Mesothelial cell of epicardium (in vitro differentiated cells): ENCODE data around the gene DHRS3. TPM values are rescaled to one million over a fixed set of nuclear protein-coding genes. Genes with fewer than 3 reads are reported as not detected.
A peak's percentile ranks its signal among the peaks of the same experiment; 100 is the strongest.

Experiments
- DNase-seq, 2 experiments: peaks; one replicate each; pipeline ENCODE4 v3.0.0; 2021; ENCODE audit warnings: low spot score in 2 of 2; ENCODE audit not compliant: unreplicated experiment in 2 of 2
- H3K27ac Mint-ChIP-seq: 2 replicates; pipeline ENCODE4 v1.8.0; 2021; ENCODE audit warnings: mixed read lengths
- H3K27me3 Mint-ChIP-seq: 2 replicates; pipeline ENCODE4 v1.8.0; 2021; ENCODE audit warnings: low read depth, mixed read lengths
- H3K36me3 Mint-ChIP-seq: 2 replicates; pipeline ENCODE4 v1.8.0; 2021; ENCODE audit warnings: mixed read lengths
- H3K4me1 Mint-ChIP-seq: 2 replicates; pipeline ENCODE4 v1.8.0; 2021; ENCODE audit warnings: mixed read lengths
- H3K4me3 Mint-ChIP-seq: 2 replicates; pipeline ENCODE4 v1.8.0; 2021; ENCODE audit warnings: mild to moderate bottlenecking, moderate library complexity, mixed read lengths
- H3K9me3 Mint-ChIP-seq: 2 replicates; pipeline ENCODE4 v1.8.0; 2021; ENCODE audit warnings: mixed read lengths
- CTCF ChIP-seq: fragments of 200-600 bp; sonication (generic); IDR thresholded peaks from one replicate; pipeline ENCODE4 v1.5.0; 2021; ENCODE audit warnings: antibody characterized with exemption; ENCODE audit not compliant: unreplicated experiment
- total RNA-seq: library from RNA; stranded (reverse); gene quantifications from 3 replicates; pipeline ENCODE4 v1.2.1, GENCODE V29; 2021

DHRS3 gene
- total RNA-seq, 1 donor from 2014 or later, result 1,086 TPM

- no peaks in the 10 kb centered on the region for H3K27me3 Mint-ChIP-seq
- H3K36me3 Mint-ChIP-seq, result no peaks in the 10 kb centered on the region
- TF ChIP-seq CTCF, result no peak
- peak overlapping the region; percentile 100 for H3K27ac Mint-ChIP-seq
- H3K4me1 Mint-ChIP-seq, result peaks cover 69% of the 10 kb centered on the region
- H3K9me3 Mint-ChIP-seq, result no peaks in the 10 kb centered on the region
- H3K4me3 Mint-ChIP-seq, result peak overlapping the region; percentile 34
- DNase-seq, result peak in 1 of 2 experiments; percentile 39
These were observed 4.5 kb upstream of the DHRS3 start for GRCh38 chr1:12622506-12622905.

- H3K36me3 Mint-ChIP-seq, result peaks cover 2% of the 10 kb centered on the region
- no peaks in the 10 kb centered on the region for H3K9me3 Mint-ChIP-seq
These were observed 3.6 kb upstream of the DHRS3 start for GRCh38 chr1:12621346-12622335.

GRCh38 chr1:12620931-12621330 is 2.9 kb upstream of the DHRS3 start:
- peak overlapping the region; percentile 99 for H3K4me3 Mint-ChIP-seq
- H3K4me1 Mint-ChIP-seq, result peaks cover 60% of the 10 kb centered on the region
- peak overlapping the region; percentile 100 for H3K27ac Mint-ChIP-seq
- DNase-seq, result no peak
- no peaks in the 10 kb centered on the region for H3K9me3 Mint-ChIP-seq
- H3K27me3 Mint-ChIP-seq, result no peaks in the 10 kb centered on the region
- no peak for TF ChIP-seq CTCF
- H3K36me3 Mint-ChIP-seq, result peaks cover 8% of the 10 kb centered on the region

More at GRCh38 chr1:12621346-12622335, 3.6 kb upstream of the DHRS3 start:
- H3K4me3 Mint-ChIP-seq, result peak overlapping the region; percentile 34
- TF ChIP-seq CTCF, result no peak
- peak overlapping the region; percentile 100 for H3K27ac Mint-ChIP-seq
- H3K27me3 Mint-ChIP-seq, result no peaks in the 10 kb centered on the region
- H3K4me1 Mint-ChIP-seq, result peaks cover 61% of the 10 kb centered on the region
- no peak for DNase-seq

GRCh38 chr1:12620488-12620865 is 2.5 kb upstream of the DHRS3 start:
- peaks cover 60% of the 10 kb centered on the region for H3K4me1 Mint-ChIP-seq

GRCh38 chr1:12619792-12620487 is 1.9 kb upstream of the DHRS3 start:
- peaks cover 18% of the 10 kb centered on the region for H3K36me3 Mint-ChIP-seq
- H3K4me3 Mint-ChIP-seq, result peak overlapping the region; percentile 99
- no peaks in the 10 kb centered on the region for H3K27me3 Mint-ChIP-seq
- DNase-seq, result peak; percentile 61 to 90
- peak; percentile 97 for TF ChIP-seq CTCF
- peak overlapping the region; percentile 100 for H3K27ac Mint-ChIP-seq
- no peaks in the 10 kb centered on the region for H3K9me3 Mint-ChIP-seq
- peaks cover 61% of the 10 kb centered on the region for H3K4me1 Mint-ChIP-seq

More at GRCh38 chr1:12620488-12620865, 2.5 kb upstream of the DHRS3 start:
- Mint-ChIP-seq H3K27me3 (no peaks in the 10 kb centered on the region), H3K36me3 (peaks cover 13% of the 10 kb centered on the region), H3K4me3 (peak overlapping the region; percentile 99), H3K9me3 (no peaks in the 10 kb centered on the region), H3K27ac (peak overlapping the region; percentile 100)
- TF ChIP-seq CTCF, result no peak
- DNase-seq, result no peak
